SH-SY5Y (cell line): ENCODE results near the gene UHRF1.

Experiments used
- GATA2 ChIP-seq: IDR thresholded peaks from 2 replicates; pipeline ENCODE4 v1.6.1; 2011; ENCODE audit warnings: mild to moderate bottlenecking, low read depth, low read length
- GATA3 ChIP-seq: IDR thresholded peaks from 2 replicates; pipeline ENCODE4 v1.6.1; 2011; ENCODE audit warnings: low read depth, mild to moderate bottlenecking, low read length, moderate library complexity

GRCh38 chr19:4922530-4923275 is 13.4 kb downstream of the UHRF1 start:
- TF ChIP-seq GATA3 (no peak), GATA2 (no peak)
